ENCODE results near the gene POP5. TPM values are rescaled to one million over a fixed set of nuclear protein-coding genes. Genes with fewer than 3 reads are reported as not detected.

The POP5 gene
- total RNA-seq, 1 experiment from 2014 or later: 49.5 TPM

GRCh38 chr12:120528861-120529525 is 52.2 kb downstream of the POP5 start, which contains the start of gene COQ5:
Gene COQ5 (minus strand): TSS chr12:120529158. CDS start chr12:120529141, 17 bp downstream.
- DNase-seq: peak; percentile 84 to 87
- H3K27me3 ChIP-seq (replicated peaks; ENCODE audit: control insufficient read depth, insufficient read depth, low read length): no peaks in the 10 kb centered on the region
- ChIA-PET POLR2A (interaction anchor here (0.6 to 2.0 kb wide), 10 partner anchors 32 to 328 kb away, joined by 3 to 13 read pairs (median 4); partner anchors contain the start of genes DYNLL1, POP5, RNU4-2 and RPLP0), CTCF (interaction anchor here (0.7 to 1.7 kb wide), 9 partner anchors 10 to 227 kb away, joined by 3 to 10 read pairs (median 3); partner anchors contain the start of genes DYNLL1, POP5 and SIRT4)
- Mint-ChIP-seq H3K27me3 (ENCODE audit: insufficient read depth, unreplicated experiment) (no peaks in the 10 kb centered on the region), H3K9me3 (ENCODE audit: unreplicated experiment) (no peaks in the 10 kb centered on the region), H3K27ac (ENCODE audit: unreplicated experiment) (peak within 1 kb of the TSS; percentile 93), H3K36me3 (ENCODE audit: insufficient read depth, unreplicated experiment) (peaks cover 15% of the 10 kb centered on the region), H3K4me1 (ENCODE audit: low read depth, unreplicated experiment) (peaks cover 6% of the 10 kb centered on the region), H3K4me3 (ENCODE audit: unreplicated experiment) (peak within 1 kb of the TSS; percentile 81)
- TF ChIP-seq CTCF (IDR thresholded peaks at IDR 0.05; ENCODE audit: insufficient read depth in 1 of 2, low read depth in 1 of 2, low read length in 1 of 2, severe bottlenecking in 1 of 2, unreplicated experiment in 1 of 2): no peak
- H3K4me3 ChIP-seq (ENCODE audit: low read depth, low read length): peak within 1 kb of the TSS; percentile 89
- no peaks in the 10 kb centered on the region for H3K9me3 ChIP-seq
- intact Hi-C loops (cut with micrococcal nuclease; ENCODE audit: unreplicated experiment): loop anchor here (1.0 to 5.0 kb wide), 3 partner anchors 34 to 62 kb away; partner anchors contain the start of genes POP5 and SRSF9
- peaks cover 5% of the 10 kb centered on the region; the same call in 1 of the 2 replicates for H3K4me1 ChIP-seq
- no TSS peak for BruUV-seq (replicated peaks)
- H3K36me3 ChIP-seq (ENCODE audit: control insufficient read depth, insufficient read depth, low read length): no peaks in the 10 kb centered on the region

Other genes starting within 250 kb of the POP5 start
- 21.7 and 24.8 TPM in 2 replicates for gene MSI1, start 212.2 kb downstream of the POP5 start, total RNA-seq (2022)
- 474 and 492 TPM in 2 replicates for gene COX6A1, start 143.3 kb downstream of the POP5 start, total RNA-seq (2022)
- 34.5 and 36.7 TPM in 2 replicates for gene TRIAP1, start 135.0 kb downstream of the POP5 start, total RNA-seq (2022)
- 30.9 and 33.2 TPM in 2 replicates for gene GATC, start 135.0 kb downstream of the POP5 start, total RNA-seq (2022)
- 240 and 244 TPM in 2 replicates for gene SRSF9, start 111.7 kb downstream of the POP5 start, total RNA-seq (2022)
- 323 and 324 TPM in 2 replicates for gene DYNLL1, start 85.3 kb downstream of the POP5 start, total RNA-seq (2022)
- gene COQ5, start 52.2 kb downstream of the POP5 start, total RNA-seq (2022): 20.7 and 20.9 TPM in 2 replicates
- gene RNF10, start 47.0 kb downstream of the POP5 start, total RNA-seq (2022): 133 and 164 TPM in 2 replicates
- gene CABP1, start 59.2 kb upstream of the POP5 start, total RNA-seq (2022): 0.95 and 1.0 TPM in 2 replicates
- 143 and 150 TPM in 2 replicates for gene MLEC, start 105.7 kb upstream of the POP5 start, total RNA-seq (2022)
- gene UNC119B, start 129.1 kb upstream of the POP5 start, total RNA-seq (2022): 39.1 and 44.4 TPM in 2 replicates
- gene ACADS, start 144.4 kb upstream of the POP5 start, total RNA-seq (2022): 12.5 and 13.1 TPM in 2 replicates